NCI-H345 treated with DMSO at 0.1 percent for 48 hours (cell line): ENCODE results near the gene MDC1.
"Not testable (repeated sequence)": the region's sequence is repeated elsewhere in the genome, so short reads cannot be mapped to it uniquely, and the experiment has no call there.

Experiments
- DNase-seq: peaks from one replicate; lab custom pipeline; 2025; ENCODE audit not compliant: unreplicated experiment; lab: John Stamatoyannopoulos, UW

Gene MDC1

GRCh38 chr6:30717129-30717844, at the start of gene MDC1:
TSS of gene MDC1 (minus strand) at chr6:30717281. CDS start at chr6:30715175, 2,106 bp downstream.
- DNase-seq: peak; percentile 99

GRCh38 chr6:30766461-30767157, 49.5 kb upstream of the MDC1 start:
- DNase-seq: no peak

GRCh38 chr6:30765495-30765894, 48.4 kb upstream of the MDC1 start:
- not testable (repeated sequence) for DNase-seq

DNA sequence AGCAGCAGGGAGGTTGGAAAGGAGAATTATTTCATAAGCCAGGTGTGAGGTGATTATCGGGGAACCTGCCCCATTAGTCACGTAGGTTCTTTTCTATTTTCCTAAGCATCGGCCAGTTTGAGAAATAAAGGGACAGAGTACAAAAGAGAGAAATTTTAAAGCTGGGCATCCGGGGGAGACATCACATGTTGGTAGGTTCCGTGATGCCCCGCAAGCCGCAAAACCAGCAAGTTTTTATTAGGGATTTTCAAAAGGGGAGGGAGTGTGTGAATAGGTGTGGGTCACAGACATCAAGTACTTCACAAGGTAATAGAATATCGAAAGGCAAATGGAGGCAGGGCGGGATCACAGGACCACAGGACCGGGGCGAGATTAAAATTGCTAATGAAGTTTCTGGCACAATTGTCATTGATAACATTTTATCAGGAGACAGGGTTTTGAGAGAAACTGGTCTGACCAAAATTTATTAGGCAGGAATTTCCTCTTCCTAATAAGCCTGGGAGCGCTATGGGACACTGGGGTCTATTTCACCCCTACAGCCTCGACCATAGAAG, 47.5 kb upstream of the MDC1 start:
- not testable (repeated sequence) for DNase-seq

GRCh38 chr6:30763618-30764489, 46.8 kb upstream of the MDC1 start:
- peak; percentile 33 for DNase-seq

DNA sequence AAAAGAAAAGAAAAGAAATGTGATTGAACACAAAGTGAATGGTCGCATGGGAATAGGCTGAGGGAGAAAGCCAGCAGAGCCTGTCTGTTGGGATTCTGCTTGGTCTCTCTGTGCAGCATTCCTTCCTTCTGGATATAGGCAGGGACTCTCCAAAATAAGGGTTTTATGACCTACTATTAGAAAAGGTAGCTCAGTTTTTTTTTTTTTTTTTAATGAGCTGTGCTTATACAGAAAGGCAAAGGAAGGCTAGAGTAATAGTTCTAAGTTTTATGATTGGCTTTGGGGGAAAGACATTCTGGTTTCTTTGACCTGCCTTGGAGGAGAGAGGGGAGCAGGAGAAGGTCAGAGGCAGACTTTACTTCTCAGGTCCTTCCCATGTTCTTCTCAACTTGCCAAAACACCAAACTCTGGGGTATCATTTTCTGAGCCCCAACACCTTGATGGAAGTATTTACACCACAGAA, 46.1 kb upstream of the MDC1 start:
- no peak for DNase-seq

GRCh38 chr6:30761791-30762429, 44.8 kb upstream of the MDC1 start:
- no peak for DNase-seq

- DNase-seq: no peak
These were observed 43.5 kb upstream of the MDC1 start for GRCh38 chr6:30760549-30760948.

DNA sequence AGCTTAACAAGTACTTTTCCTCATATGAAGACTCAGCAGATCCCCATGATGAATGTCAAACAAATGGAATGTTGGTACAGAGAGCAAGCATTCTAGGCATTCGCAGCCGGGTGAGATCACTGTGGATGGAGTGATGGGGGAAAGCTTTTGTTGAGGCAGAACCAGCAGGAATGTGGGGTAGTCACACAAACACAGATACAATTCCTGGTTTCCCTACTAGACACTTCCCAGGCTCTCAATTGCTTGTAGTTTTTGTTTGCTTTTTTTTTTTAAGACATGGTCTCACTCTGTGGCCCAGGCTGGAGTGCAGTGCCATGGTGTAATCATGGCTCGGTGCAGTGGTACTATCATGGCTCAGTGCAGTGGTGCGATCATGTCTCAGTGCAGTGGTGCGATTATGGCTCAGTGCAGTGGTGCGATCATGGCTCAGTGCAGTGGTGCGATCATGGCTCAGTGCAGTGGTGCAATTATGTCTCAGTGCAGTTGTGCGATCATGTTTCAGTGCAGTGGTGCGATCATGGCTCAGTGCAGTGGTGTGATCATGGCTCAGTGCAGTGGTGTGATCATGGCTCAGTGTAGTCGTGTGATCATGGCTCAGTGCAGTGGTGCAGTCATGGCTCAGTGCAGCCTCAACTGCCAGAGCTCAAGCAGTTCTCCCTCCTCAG, 42.6 kb upstream of the MDC1 start:
- DNase-seq: no peak

GRCh38 chr6:30757261-30757904, 40.3 kb upstream of the MDC1 start:
- no peak for DNase-seq

GRCh38 chr6:30756405-30757003, 39.4 kb upstream of the MDC1 start:
- DNase-seq: not testable (repeated sequence)

GRCh38 chr6:30754631-30755030, 37.5 kb upstream of the MDC1 start:
- no peak for DNase-seq

DNA sequence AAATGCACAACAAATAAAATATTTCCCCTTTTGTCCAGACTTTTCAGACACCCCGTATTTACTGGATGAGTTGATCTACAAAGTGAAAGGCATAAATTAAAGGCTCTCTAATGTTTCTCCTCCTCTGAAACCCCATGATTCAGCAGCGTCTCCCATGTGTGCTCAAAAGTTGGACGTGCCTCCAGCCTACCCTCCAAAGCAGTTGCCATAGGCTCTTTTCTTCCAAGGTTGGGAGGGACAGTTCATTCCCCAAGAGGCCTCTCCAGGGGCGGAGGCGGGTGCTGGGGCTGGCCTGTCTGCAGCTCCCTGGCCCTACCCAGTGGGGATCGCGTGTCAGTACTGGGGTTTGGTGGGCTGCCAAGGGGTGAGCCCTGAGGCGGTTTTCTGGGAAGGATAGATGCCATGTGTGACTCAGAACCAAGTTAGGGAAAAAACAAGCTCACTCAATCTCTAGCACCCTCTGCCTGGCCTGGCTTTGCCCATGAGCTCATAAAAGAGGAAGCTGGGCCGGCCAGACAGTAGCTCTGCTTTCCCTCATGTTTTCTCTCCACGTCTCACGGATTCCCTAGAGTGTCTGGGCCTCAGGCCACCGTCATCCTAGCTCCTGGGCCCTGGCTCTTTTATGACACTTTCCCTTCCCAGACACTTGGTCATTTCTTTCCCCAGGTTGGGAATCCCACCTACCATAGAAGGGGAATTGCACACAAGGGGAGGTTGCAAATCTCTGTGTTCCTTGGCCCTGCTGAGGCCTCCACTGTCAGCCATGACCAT, 35.3 kb upstream of the MDC1 start:
- DNase-seq: no peak

DNA sequence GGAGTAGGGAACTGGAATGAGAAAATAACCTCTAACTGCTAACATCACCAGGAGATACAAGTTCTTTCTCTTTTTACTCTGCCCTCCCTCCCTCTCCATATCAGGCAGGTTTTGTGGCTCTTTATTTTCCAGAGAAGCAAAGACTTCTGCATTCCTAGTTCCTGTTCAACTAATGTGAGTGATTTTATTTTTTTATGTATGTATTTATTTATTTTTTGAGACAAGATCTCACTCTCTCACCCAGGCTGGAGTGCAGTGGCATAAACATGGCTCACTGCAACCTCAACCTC, 33.2 kb upstream of the MDC1 start:
- no peak for DNase-seq

DNA sequence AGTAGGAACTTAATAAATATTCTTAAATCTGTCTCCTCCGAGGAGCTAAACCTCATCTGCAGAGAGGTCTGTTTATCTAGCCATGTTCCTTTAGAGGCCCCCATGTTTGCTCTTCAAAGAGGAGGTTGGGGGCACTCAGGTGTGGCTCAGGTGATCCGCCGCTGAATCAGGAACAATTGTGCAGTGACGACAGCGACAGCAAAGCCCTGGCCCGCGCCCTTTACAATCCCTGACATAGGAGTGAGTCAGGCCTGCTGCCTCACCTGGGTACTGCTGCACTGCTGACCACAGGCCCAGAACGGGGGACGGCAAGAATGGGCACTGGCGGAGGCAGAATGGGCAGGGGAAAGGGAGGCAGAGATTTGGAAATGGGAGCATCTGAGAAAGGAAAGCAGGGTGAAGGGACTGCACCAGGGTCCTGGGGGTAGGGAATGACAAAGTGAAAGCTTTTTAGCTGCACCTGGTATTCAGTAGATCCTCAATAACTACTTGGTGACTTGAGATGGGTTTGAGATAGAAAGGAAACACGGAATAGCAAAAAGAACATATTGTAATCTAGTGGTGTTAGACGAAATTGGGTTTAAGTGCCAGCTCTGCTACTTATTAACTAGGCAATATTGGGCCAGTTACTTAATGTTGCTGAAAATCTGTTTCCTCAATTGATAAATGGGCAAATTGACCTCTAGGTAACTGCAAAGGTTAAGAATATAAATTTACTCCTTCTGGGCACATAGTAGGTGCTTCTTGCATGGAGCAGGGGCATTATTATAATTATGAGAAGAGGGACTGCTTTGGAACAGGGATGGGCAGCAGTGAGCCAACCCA, 32.7 kb upstream of the MDC1 start:
- no peak for DNase-seq

DNA sequence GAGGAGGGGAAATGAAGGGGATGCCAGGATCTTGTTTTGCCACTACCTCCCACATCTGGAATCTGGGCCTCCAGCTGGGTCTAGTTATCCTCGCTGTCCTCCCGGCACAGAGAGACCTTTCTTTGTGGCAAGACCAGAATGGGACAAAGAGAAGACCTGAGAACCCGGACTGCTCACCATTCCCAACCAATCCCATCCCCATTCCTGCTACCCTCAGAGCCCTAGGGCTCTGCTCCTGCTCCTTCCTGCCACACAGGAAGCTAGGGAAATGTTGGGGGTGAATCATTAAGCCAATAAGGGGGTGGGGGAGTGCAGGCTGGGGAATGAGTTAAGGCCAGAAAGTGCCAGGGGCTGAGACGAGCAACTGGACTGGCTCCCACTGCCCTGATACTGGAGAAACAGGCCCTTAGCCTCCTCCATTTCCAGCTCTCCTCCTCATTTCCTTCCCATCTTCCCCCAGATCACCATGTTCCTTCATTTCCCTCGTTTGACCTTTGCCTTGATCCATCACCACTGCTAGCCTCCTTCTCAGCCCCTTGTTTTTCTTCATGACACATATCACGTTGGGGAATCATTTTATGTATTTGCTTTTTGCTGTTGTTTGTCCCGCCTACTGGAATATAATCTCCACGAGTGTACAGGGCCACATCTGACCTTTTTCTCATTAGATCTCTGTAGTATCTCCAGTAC, 31.9 kb upstream of the MDC1 start:
- no peak for DNase-seq
